ENCODE measurements around the gene MEIOB.

GRCh38 chr16:1908983-1909382 is 37.0 kb upstream of the MEIOB start:
- TF ChIP-seq EZH2 (IDR thresholded peaks at IDR 0.05; ENCODE audit: borderline replicate concordance, low read length) (no peak), CTCF (conservative IDR thresholded peaks at IDR 0.05 in 1 of 2, IDR thresholded peaks at IDR 0.05 in 1 of 2; ENCODE audit: extremely low read depth in 1 of 2, insufficient read depth in 1 of 2, low read depth in 1 of 2, low read length in 2 of 2) (no peak)

Measured in mammary epithelial cell (primary cell).